GM06990 (cell line): ENCODE measurements around the gene CCT5.
"Not testable (repeated sequence)": the region's sequence is repeated elsewhere in the genome, so short reads cannot be mapped to it uniquely, and the experiment has no call there.

Source experiments
- DNase-seq: peaks from one replicate; pipeline ENCODE4 v3.0.0-alpha.2; 2011; ENCODE audit not compliant: insufficient read length; ENCODE audit errors: extremely low read depth
- H3K27me3 ChIP-seq: replicated peaks from 2 replicates; pipeline ENCODE4 v1.6.0; 2011; ENCODE audit warnings: low read length; ENCODE audit not compliant: control insufficient read depth, insufficient read depth
- H3K36me3 ChIP-seq: 2 replicates; pipeline ENCODE4 v1.5.1; 2011; ENCODE audit warnings: low read length; ENCODE audit not compliant: control insufficient read depth, insufficient read depth
- H3K4me3 ChIP-seq: replicated peaks from 2 replicates; pipeline ENCODE4 v1.5.1; 2011; ENCODE audit warnings: low read depth, mild to moderate bottlenecking, control low read depth, low read length
- CTCF ChIP-seq: IDR thresholded peaks from 2 replicates; pipeline ENCODE4 v1.5.1; 2011; ENCODE audit warnings: low read length, control low read depth, mild to moderate bottlenecking, inconsistent platforms; ENCODE audit not compliant: insufficient read depth, poor library complexity, severe bottlenecking

CCT5 gene

GRCh38 chr5:10307206-10308148 is 57.4 kb downstream of the CCT5 start, which contains the start of gene CMBL:
TSS of gene CMBL (minus strand) at chr5:10307902. CDS start at chr5:10290762, 17,140 bp downstream.
- no peak for TF ChIP-seq CTCF
- no peaks in the 10 kb centered on the region; the same call in 1 of the 2 replicates for H3K36me3 ChIP-seq
- H3K4me3 ChIP-seq: peak within 1 kb of the TSS; percentile 75
- DNase-seq: peak; percentile 64
- H3K27me3 ChIP-seq: no peaks in the 10 kb centered on the region; the same call in 1 of the 2 replicates

GRCh38 chr5:10308844-10309243 is 58.8 kb downstream of the CCT5 start:
- Histone ChIP-seq H3K4me3 (no peak overlapping the region), H3K27me3 (no peaks in the 10 kb centered on the region; the same call in 1 of the 2 replicates), H3K36me3 (no peaks in the 10 kb centered on the region; the same call in 1 of the 2 replicates)
- DNase-seq: no peak
- TF ChIP-seq CTCF: no peak

GRCh38 chr5:10310066-10310779 is 60.1 kb downstream of the CCT5 start:
- Histone ChIP-seq H3K36me3 (no peaks in the 10 kb centered on the region), H3K4me3 (no peak overlapping the region), H3K27me3 (no peaks in the 10 kb centered on the region; the same call in 1 of the 2 replicates)
- no peak for DNase-seq
- TF ChIP-seq CTCF: no peak

GRCh38 chr5:10310835-10311570 is 60.9 kb downstream of the CCT5 start:
- H3K27me3 ChIP-seq, H3K36me3 ChIP-seq, H3K4me3 ChIP-seq, DNase-seq: not testable (repeated sequence)

GRCh38 chr5:10311595-10312425 is 61.7 kb downstream of the CCT5 start:
- DNase-seq: no peak
- TF ChIP-seq CTCF: no peak
- H3K4me3 ChIP-seq: no peak overlapping the region
- H3K36me3 ChIP-seq: no peaks in the 10 kb centered on the region
- H3K27me3 ChIP-seq: no peaks in the 10 kb centered on the region; the same call in 1 of the 2 replicates
